ENCODE data around the gene DNM3.

Gene DNM3

GRCh38 chr1:171931752-171932151, 90.5 kb downstream of the DNM3 start:
- Mint-ChIP-seq H3K27ac (no peak overlapping the region), H3K36me3 (ENCODE audit: low read depth) (no peaks in the 10 kb centered on the region), H3K4me1 (no peaks in the 10 kb centered on the region), H3K27me3 (ENCODE audit: low read depth) (no peaks in the 10 kb centered on the region), H3K4me3 (no peak overlapping the region), H3K9me3 (no peaks in the 10 kb centered on the region)
- TF ChIP-seq CTCF (IDR thresholded peaks at IDR 0.05; ENCODE audit: unreplicated experiment in 3 of 3) = no peak

- H3K27me3 Mint-ChIP-seq (ENCODE audit: low read depth) = no peaks in the 10 kb centered on the region
- H3K4me1 Mint-ChIP-seq = no peaks in the 10 kb centered on the region
- H3K4me3 Mint-ChIP-seq = no peak overlapping the region
- H3K27ac Mint-ChIP-seq = peak overlapping the region in 1 of 3 experiments; percentile 37
- no peaks in the 10 kb centered on the region for H3K36me3 Mint-ChIP-seq (ENCODE audit: low read depth)
- no peak for TF ChIP-seq CTCF (IDR thresholded peaks at IDR 0.05; ENCODE audit: unreplicated experiment in 3 of 3)
- no peaks in the 10 kb centered on the region for H3K9me3 Mint-ChIP-seq
Measured at GRCh38 chr1:171934664-171935063, 93.4 kb downstream of the DNM3 start.

GRCh38 chr1:171935086-171935485, 93.8 kb downstream of the DNM3 start:
- TF ChIP-seq CTCF (IDR thresholded peaks at IDR 0.05; ENCODE audit: unreplicated experiment in 3 of 3) = no peak
- H3K4me3 Mint-ChIP-seq = no peak overlapping the region
- no peaks in the 10 kb centered on the region for H3K27me3 Mint-ChIP-seq (ENCODE audit: low read depth)
- no peaks in the 10 kb centered on the region for H3K9me3 Mint-ChIP-seq
- no peaks in the 10 kb centered on the region for H3K4me1 Mint-ChIP-seq
- H3K27ac Mint-ChIP-seq = peak overlapping the region in 1 of 3 experiments; percentile 40
- H3K36me3 Mint-ChIP-seq (ENCODE audit: low read depth) = no peaks in the 10 kb centered on the region

GRCh38 chr1:171935664-171936063, 94.4 kb downstream of the DNM3 start:
- no peaks in the 10 kb centered on the region for H3K27me3 Mint-ChIP-seq (ENCODE audit: low read depth)
- H3K4me1 Mint-ChIP-seq = no peaks in the 10 kb centered on the region
- H3K4me3 Mint-ChIP-seq = no peak overlapping the region
- TF ChIP-seq CTCF (IDR thresholded peaks at IDR 0.05; ENCODE audit: unreplicated experiment in 3 of 3) = no peak
- H3K9me3 Mint-ChIP-seq = no peaks in the 10 kb centered on the region
- H3K36me3 Mint-ChIP-seq (ENCODE audit: low read depth) = no peaks in the 10 kb centered on the region
- H3K27ac Mint-ChIP-seq = peak overlapping the region in 1 of 3 experiments; percentile 73

GRCh38 chr1:171937938-171938337, 96.6 kb downstream of the DNM3 start:
- Mint-ChIP-seq H3K36me3 (ENCODE audit: low read depth) (no peaks in the 10 kb centered on the region), H3K27me3 (ENCODE audit: low read depth) (no peaks in the 10 kb centered on the region), H3K4me1 (no peaks in the 10 kb centered on the region), H3K4me3 (no peak overlapping the region), H3K9me3 (no peaks in the 10 kb centered on the region), H3K27ac (peak overlapping the region in 2 of 3 experiments; percentile 20 to 63)
- TF ChIP-seq CTCF (IDR thresholded peaks at IDR 0.05; ENCODE audit: unreplicated experiment in 3 of 3) = no peak

GRCh38 chr1:171939740-171940139, 98.4 kb downstream of the DNM3 start:
- Mint-ChIP-seq H3K27me3 (ENCODE audit: low read depth) (no peaks in the 10 kb centered on the region), H3K27ac (peak overlapping the region; percentile 61 to 88 (median 79)), H3K4me1 (no peaks in the 10 kb centered on the region), H3K4me3 (no peak overlapping the region), H3K36me3 (ENCODE audit: low read depth) (no peaks in the 10 kb centered on the region), H3K9me3 (no peaks in the 10 kb centered on the region)
- no peak for TF ChIP-seq CTCF (IDR thresholded peaks at IDR 0.05; ENCODE audit: unreplicated experiment in 3 of 3)
